GM23338 (cell line): Measurements from ENCODE around the gene TSC22D1. TPM values are rescaled to one million over a fixed set of nuclear protein-coding genes. Genes with fewer than 3 reads are reported as not detected.

ENCODE experiments used
- ATAC-seq: fragments of 200-7000 bp; cut with Tn5 transposase; 3 replicates; pipeline ENCODE4 v1.9.1; 2020
- DNase-seq: peaks from one replicate; pipeline ENCODE4 v3.0.0-alpha.2; 2015; ENCODE audit warnings: low spot score
- H2AFZ ChIP-seq: fragments of 200-600 bp; sonication (generic); 2 replicates; pipeline ENCODE4 v1.8.0; 2016; ENCODE audit warnings: antibody characterized with exemption, mild to moderate bottlenecking, moderate library complexity
- H3F3A ChIP-seq: fragments of 200-600 bp; sonication (generic); replicated peaks from 2 replicates; pipeline ENCODE4 v1.8.0; 2017; ENCODE audit warnings: antibody characterized with exemption, mixed run types, low read depth
- H3K27ac ChIP-seq: fragments of 200-600 bp; sonication (generic); 2 replicates; pipeline ENCODE4 v1.6.1; 2016; ENCODE audit warnings: low read depth
- H3K27me3 ChIP-seq: fragments of 200-600 bp; sonication (generic); 2 replicates; pipeline ENCODE4 v1.8.0; 2016; ENCODE audit warnings: mild to moderate bottlenecking, mixed run types, moderate library complexity; ENCODE audit not compliant: insufficient read depth
- H3K36me3 ChIP-seq: fragments of 200-600 bp; sonication (generic); 2 replicates; pipeline ENCODE4 v1.8.0; 2016; ENCODE audit warnings: mild to moderate bottlenecking; ENCODE audit not compliant: insufficient read depth
- H3K4me1 ChIP-seq: fragments of 200-600 bp; sonication (generic); 2 replicates; pipeline ENCODE4 v1.8.0; 2016; ENCODE audit warnings: mild to moderate bottlenecking, moderate library complexity; ENCODE audit not compliant: insufficient read depth
- H3K4me2 ChIP-seq: fragments of 200-600 bp; sonication (generic); 2 replicates; pipeline ENCODE4 v1.7.1; 2017; ENCODE audit warnings: mixed run types
- H3K4me3 ChIP-seq: fragments of 200-600 bp; sonication (generic); 2 replicates; pipeline ENCODE4 v1.6.1; 2016; ENCODE audit warnings: mixed run types
- H3K79me2 ChIP-seq: fragments of 200-600 bp; sonication (generic); replicated peaks from 2 replicates; pipeline ENCODE4 v1.8.0; 2017; ENCODE audit warnings: mild to moderate bottlenecking; ENCODE audit not compliant: insufficient read depth
- H3K9me2 ChIP-seq: fragments of 200-600 bp; sonication (generic); 2 replicates; pipeline ENCODE4 v1.8.0; 2017; ENCODE audit not compliant: insufficient read depth
- H4K20me1 ChIP-seq: fragments of 200-600 bp; sonication (generic); replicated peaks from 2 replicates; pipeline ENCODE4 v1.8.0; 2017; ENCODE audit warnings: mild to moderate bottlenecking; ENCODE audit not compliant: insufficient read depth
- H3K27ac Mint-ChIP-seq: 2 replicates; pipeline ENCODE4 v1.8.0; 2020; ENCODE audit warnings: inconsistent platforms, mild to moderate bottlenecking, moderate library complexity, mixed read lengths
- H3K27me3 Mint-ChIP-seq: 3 replicates; pipeline ENCODE4 v1.8.0; 2022; ENCODE audit warnings: low read depth, mild to moderate bottlenecking, moderate library complexity, mixed read lengths, inconsistent platforms; ENCODE audit not compliant: insufficient read depth, poor library complexity
- H3K36me3 Mint-ChIP-seq: 3 replicates; pipeline ENCODE4 v1.8.0; 2021; ENCODE audit warnings: low read depth, mild to moderate bottlenecking, inconsistent platforms, moderate library complexity, mixed read lengths
- H3K4me1 Mint-ChIP-seq: 3 replicates; pipeline ENCODE4 v1.8.0; 2020; ENCODE audit warnings: mild to moderate bottlenecking, inconsistent platforms, mixed read lengths
- H3K4me3 Mint-ChIP-seq: 3 replicates; pipeline ENCODE4 v1.8.0; 2021; ENCODE audit warnings: moderate library complexity, mild to moderate bottlenecking, inconsistent platforms, mixed read lengths
- H3K9me3 Mint-ChIP-seq: 3 replicates; pipeline ENCODE4 v1.8.0; 2020; ENCODE audit warnings: moderate library complexity, mild to moderate bottlenecking, inconsistent platforms, mixed read lengths
- CTCF ChIP-seq, 2 experiments: fragments of 200-600 bp in 1 of 2; sonication (generic) in 1 of 2; conservative IDR thresholded peaks; 2 replicates each; pipeline versions ENCODE4 v1.5.1 to v1.6.1; 2016 to 2017; ENCODE audit warnings: antibody characterized with exemption in 2 of 2, low read depth in 2 of 2, mild to moderate bottlenecking in 2 of 2, moderate library complexity in 1 of 2
- ETS1 ChIP-seq: IDR thresholded peaks from 2 replicates; pipeline ENCODE4 v1.6.1; 2016; ENCODE audit warnings: antibody characterized with exemption
- EZH2 ChIP-seq: fragments of 200-600 bp; sonication (generic); IDR thresholded peaks from one replicate; pipeline ENCODE4 v1.8.0; 2017; ENCODE audit warnings: antibody characterized with exemption, mild to moderate bottlenecking, low read depth; ENCODE audit not compliant: unreplicated experiment
- EZH2phosphoT487 ChIP-seq: fragments of 200-600 bp; sonication (generic); IDR thresholded peaks from one replicate; pipeline ENCODE4 v1.8.1; 2018; ENCODE audit warnings: antibody characterized with exemption; ENCODE audit not compliant: unreplicated experiment
- JUNB ChIP-seq: IDR thresholded peaks from one replicate; pipeline ENCODE4 v1.6.1; 2016; ENCODE audit warnings: antibody characterized with exemption; ENCODE audit not compliant: unreplicated experiment
- NANOG ChIP-seq: IDR thresholded peaks from 2 replicates; pipeline ENCODE4 v1.6.1; 2016; ENCODE audit warnings: antibody characterized with exemption, borderline replicate concordance
- POLR2AphosphoS5 ChIP-seq: IDR thresholded peaks from 2 replicates; pipeline ENCODE4 v1.6.1; 2016; ENCODE audit warnings: antibody characterized with exemption, low read depth
- REST ChIP-seq: IDR thresholded peaks from one replicate; pipeline ENCODE4 v1.6.1; 2018; ENCODE audit warnings: antibody characterized with exemption; ENCODE audit not compliant: unreplicated experiment
- STAT1 ChIP-seq: IDR thresholded peaks from one replicate; pipeline ENCODE4 v1.6.1; 2016; ENCODE audit warnings: antibody characterized with exemption; ENCODE audit not compliant: unreplicated experiment
- polyA plus RNA-seq: library from polyadenylated mRNA; unstranded; fragments of >200 nt; fragmentation: Nextera tagmentation; extraction: Ambion mirVana; gene quantifications from 2 replicates; pipeline ENCODE4 v1.2.1, GENCODE V29; 2016
- total RNA-seq: library from RNA; depleted of rRNA; stranded (reverse); fragments of >200 nt; shearing (Covaris generic); gene quantifications from 2 replicates; pipeline ENCODE4 v1.2.3, GENCODE V29; 2014

TSC22D1 gene
- total and polyA plus RNA-seq, 2 experiments from 2014 or later = 58.5 to 114 TPM

GRCh38 chr13:44508562-44509077 lies 67.5 kb downstream of the TSC22D1 start:
- Histone ChIP-seq H3K4me3 (no peak overlapping the region), H3F3A (no peaks in the 10 kb centered on the region), H4K20me1 (peaks cover 3% of the 10 kb centered on the region; the same call in 1 of the 2 replicates), H2AFZ (no peak overlapping the region), H3K4me1 (peaks cover 16% of the 10 kb centered on the region), H3K36me3 (no peaks in the 10 kb centered on the region), H3K79me2 (peaks cover 20% of the 10 kb centered on the region), H3K27ac (peak overlapping the region; percentile 17; the same call in 1 of the 2 replicates), H3K9me2 (no peaks in the 10 kb centered on the region), H3K4me2 (peak overlapping the region; percentile 57), H3K27me3 (no peaks in the 10 kb centered on the region)
- peak; percentile 18 for DNase-seq
- TF ChIP-seq STAT1 (no peak), ETS1 (no peak)
- peak; percentile 74 for ATAC-seq
- H3K9me3 Mint-ChIP-seq = no peaks in the 10 kb centered on the region; the same call in 2 of the 3 replicates
- H3K27ac Mint-ChIP-seq = peak overlapping the region; percentile 45
- peaks cover 34% of the 10 kb centered on the region for H3K4me1 Mint-ChIP-seq
- H3K36me3 Mint-ChIP-seq = peaks cover 15% of the 10 kb centered on the region; the same call in 2 of the 3 replicates
- H3K4me3 Mint-ChIP-seq = no peak overlapping the region; the same call in 2 of the 3 replicates
- peaks cover 9% of the 10 kb centered on the region for H3K27me3 Mint-ChIP-seq

GRCh38 chr13:44507639-44508038 lies 68.5 kb downstream of the TSC22D1 start:
- peaks cover 4% of the 10 kb centered on the region for H3K27me3 Mint-ChIP-seq
- H3K9me3 Mint-ChIP-seq = no peaks in the 10 kb centered on the region
- no peak overlapping the region for H3K27ac Mint-ChIP-seq
- TF ChIP-seq CTCF (conservative IDR thresholded peaks at IDR 0.05; ENCODE audit: low read depth in 2 of 2) = no peak
- no peak for TF ChIP-seq POLR2AphosphoS5
- TF ChIP-seq JUNB = no peak
- no peak for TF ChIP-seq EZH2phosphoT487
- no peak for TF ChIP-seq NANOG
- no peak for TF ChIP-seq ETS1
- TF ChIP-seq REST = no peak
- no peak for TF ChIP-seq EZH2

More at GRCh38 chr13:44507639-44508038, 68.5 kb downstream of the TSC22D1 start:
- H3K36me3 Mint-ChIP-seq = peaks cover 11% of the 10 kb centered on the region; the same call in 1 of the 3 replicates
- Histone ChIP-seq H3K36me3 (no peaks in the 10 kb centered on the region), H3K27me3 (no peaks in the 10 kb centered on the region), H3K4me1 (peaks cover 16% of the 10 kb centered on the region), H4K20me1 (peaks cover 5% of the 10 kb centered on the region; the same call in 1 of the 2 replicates), H3K79me2 (peaks cover 28% of the 10 kb centered on the region), H3K27ac (peak overlapping the region; percentile 17; the same call in 1 of the 2 replicates), H3F3A (no peaks in the 10 kb centered on the region), H2AFZ (no peak overlapping the region), H3K4me3 (peak overlapping the region; percentile 6; the same call in 1 of the 2 replicates), H3K4me2 (peak overlapping the region; percentile 57; the same call in 1 of the 2 replicates), H3K9me2 (no peaks in the 10 kb centered on the region)
- ATAC-seq = peak; percentile 85
- H3K4me1 Mint-ChIP-seq = peaks cover 34% of the 10 kb centered on the region
- no peak overlapping the region for H3K4me3 Mint-ChIP-seq
- DNase-seq = peak; percentile 51
